Measurements from ENCODE around the gene VPS35.

- TF ChIP-seq CTCF (CRISPR knock-in tag; IDR thresholded peaks at IDR 0.05) (no peak), ZNF382 (CRISPR knock-in tag; IDR thresholded peaks at IDR 0.05; ENCODE audit: borderline replicate concordance) (no peak), CEBPG (CRISPR knock-in tag; IDR thresholded peaks at IDR 0.05) (no peak), MZF1 (CRISPR knock-in tag; IDR thresholded peaks at IDR 0.05; ENCODE audit: borderline replicate concordance) (no peak), ZNF616 (CRISPR knock-in tag; IDR thresholded peaks at IDR 0.05; ENCODE audit: low read depth) (no peak), AGO2 (optimal IDR thresholded peaks at IDR 0.05; ENCODE audit: low read depth, low read length) (no peak), POLR2AphosphoS5 (IDR thresholded peaks at IDR 0.05; ENCODE audit: low read depth, low read length) (no peak), RFX1 (IDR thresholded peaks at IDR 0.05) (no peak), SMAD1 (CRISPR knock-in tag; IDR thresholded peaks at IDR 0.05; ENCODE audit: borderline replicate concordance, low read depth) (no peak), CC2D1A (CRISPR knock-in tag; IDR thresholded peaks at IDR 0.05) (no peak)
- TF ChIP-seq, protein P1, sequence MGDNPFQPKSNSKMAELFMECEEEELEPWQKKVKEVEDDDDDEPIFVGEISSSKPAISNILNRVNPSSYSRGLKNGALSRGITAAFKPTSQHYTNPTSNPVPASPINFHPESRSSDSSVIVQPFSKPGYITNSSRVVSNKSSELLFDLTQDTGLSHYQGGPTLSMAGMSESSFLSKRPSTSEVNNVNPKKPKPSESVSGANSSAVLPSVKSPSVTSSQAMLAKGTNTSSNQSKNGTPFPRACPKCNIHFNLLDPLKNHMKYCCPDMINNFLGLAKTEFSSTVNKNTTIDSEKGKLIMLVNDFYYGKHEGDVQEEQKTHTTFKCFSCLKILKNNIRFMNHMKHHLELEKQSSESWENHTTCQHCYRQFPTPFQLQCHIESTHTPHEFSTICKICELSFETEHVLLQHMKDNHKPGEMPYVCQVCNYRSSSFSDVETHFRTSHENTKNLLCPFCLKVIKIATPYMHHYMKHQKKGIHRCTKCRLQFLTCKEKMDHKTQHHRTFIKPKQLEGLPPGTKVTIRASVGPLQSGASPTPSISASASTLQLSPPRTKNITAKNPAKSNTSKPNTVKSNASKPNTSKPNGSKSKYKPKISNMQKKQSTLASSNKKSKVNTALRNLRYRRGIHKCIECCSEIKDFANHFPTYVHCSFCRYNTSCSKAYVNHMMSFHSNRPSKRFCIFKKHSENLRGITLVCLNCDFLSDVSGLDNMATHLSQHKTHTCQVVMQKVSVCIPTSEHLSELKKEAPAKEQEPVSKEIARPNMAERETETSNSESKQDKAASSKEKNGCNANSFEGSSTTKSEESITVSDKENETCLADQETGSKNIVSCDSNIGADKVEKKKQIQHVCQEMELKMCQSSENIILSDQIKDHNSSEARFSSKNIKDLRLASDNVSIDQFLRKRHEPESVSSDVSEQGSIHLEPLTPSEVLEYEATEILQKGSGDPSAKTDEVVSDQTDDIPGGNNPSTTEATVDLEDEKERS (CRISPR knock-in tag; IDR thresholded peaks at IDR 0.05): no peak
These were observed 48.7 kb upstream of the VPS35 start for GRCh38 chr16:46737621-46738214.
